PFSK-1 (cell line): Measurements from ENCODE around the gene NDFIP2.

Experiments
- POLR2AphosphoS5 ChIP-seq: IDR thresholded peaks from 2 replicates; pipeline ENCODE4 v1.6.1; 2012; ENCODE audit warnings: low read depth, mild to moderate bottlenecking, control low read depth, low read length, moderate library complexity
- SIN3A ChIP-seq: IDR thresholded peaks from 2 replicates; pipeline ENCODE4 v1.6.1; 2012; ENCODE audit warnings: mild to moderate bottlenecking, low read length, moderate library complexity, borderline replicate concordance; ENCODE audit not compliant: insufficient read depth
- TAF1 ChIP-seq: IDR thresholded peaks from 2 replicates; pipeline ENCODE4 v1.6.1; 2012; ENCODE audit warnings: low read length, control low read depth, borderline replicate concordance; ENCODE audit not compliant: insufficient read depth

DNA sequence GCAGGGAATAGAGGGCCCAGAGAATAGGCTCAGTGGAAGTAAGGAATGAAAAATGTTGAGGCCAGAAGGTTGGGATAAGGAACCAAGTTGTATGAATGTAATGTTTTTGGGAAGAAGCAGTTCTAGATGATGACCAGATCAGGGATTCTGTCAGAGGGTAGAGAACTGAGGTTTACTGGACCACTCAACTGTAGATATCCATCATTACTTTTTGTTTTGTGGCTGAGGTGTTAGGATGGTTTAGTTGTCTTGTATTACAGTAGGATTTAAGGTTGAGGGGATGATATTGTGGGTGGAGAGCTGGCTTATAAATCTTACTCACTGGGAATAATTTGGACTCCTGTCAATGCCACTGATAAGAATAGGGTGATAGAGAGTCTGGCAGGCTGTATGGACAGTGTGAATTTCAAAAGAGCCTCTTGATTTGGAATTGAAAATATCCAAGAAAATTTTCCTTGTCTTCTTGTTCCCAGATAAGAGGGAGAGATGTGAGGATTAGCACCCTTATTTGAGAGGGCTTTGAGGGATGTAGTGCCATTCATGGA, 22.6 kb downstream of the NDFIP2 start:
- TF ChIP-seq POLR2AphosphoS5 = no peak
- TF ChIP-seq TAF1 = no peak
- no peak for TF ChIP-seq SIN3A
